Central memory CD8-positive, alpha-beta T cell (primary cell): Measurements from ENCODE around the gene CFAP65.

Experiments
- ATAC-seq: fragments of 150-1000 bp; cut with Tn5 transposase; replicated peaks from 2 replicates; pipeline ENCODE4 v1.10.0; 2022; ENCODE audit warnings: mild to moderate bottlenecking, moderate FRiP score, moderate number of reproducible peaks; ENCODE audit not compliant: poor library complexity, severe bottlenecking; ENCODE audit errors: extremely low read depth
- DNase-seq, 2 donors: peaks; one replicate each; pipeline ENCODE4 v3.0.0; 2021; ENCODE audit warnings: low spot score in 2 of 2
- H3K27ac Mint-ChIP-seq: one replicate; pipeline ENCODE4 v1.8.0; 2022; ENCODE audit warnings: low read depth, mild to moderate bottlenecking, moderate library complexity, mixed read lengths
- H3K27me3 Mint-ChIP-seq: one replicate; pipeline ENCODE4 v1.8.0; 2022; ENCODE audit warnings: mixed read lengths
- H3K36me3 Mint-ChIP-seq: one replicate; pipeline ENCODE4 v1.8.0; 2022; ENCODE audit warnings: mild to moderate bottlenecking, moderate library complexity, mixed read lengths; ENCODE audit not compliant: insufficient read depth
- H3K4me1 Mint-ChIP-seq: one replicate; pipeline ENCODE4 v1.8.0; 2022; ENCODE audit warnings: mixed read lengths
- H3K4me3 Mint-ChIP-seq: one replicate; pipeline ENCODE4 v1.8.0; 2022; ENCODE audit warnings: mild to moderate bottlenecking, moderate library complexity, mixed read lengths
- H3K9me3 Mint-ChIP-seq: one replicate; pipeline ENCODE4 v1.8.0; 2022; ENCODE audit warnings: mixed read lengths

CFAP65 gene, protein sequence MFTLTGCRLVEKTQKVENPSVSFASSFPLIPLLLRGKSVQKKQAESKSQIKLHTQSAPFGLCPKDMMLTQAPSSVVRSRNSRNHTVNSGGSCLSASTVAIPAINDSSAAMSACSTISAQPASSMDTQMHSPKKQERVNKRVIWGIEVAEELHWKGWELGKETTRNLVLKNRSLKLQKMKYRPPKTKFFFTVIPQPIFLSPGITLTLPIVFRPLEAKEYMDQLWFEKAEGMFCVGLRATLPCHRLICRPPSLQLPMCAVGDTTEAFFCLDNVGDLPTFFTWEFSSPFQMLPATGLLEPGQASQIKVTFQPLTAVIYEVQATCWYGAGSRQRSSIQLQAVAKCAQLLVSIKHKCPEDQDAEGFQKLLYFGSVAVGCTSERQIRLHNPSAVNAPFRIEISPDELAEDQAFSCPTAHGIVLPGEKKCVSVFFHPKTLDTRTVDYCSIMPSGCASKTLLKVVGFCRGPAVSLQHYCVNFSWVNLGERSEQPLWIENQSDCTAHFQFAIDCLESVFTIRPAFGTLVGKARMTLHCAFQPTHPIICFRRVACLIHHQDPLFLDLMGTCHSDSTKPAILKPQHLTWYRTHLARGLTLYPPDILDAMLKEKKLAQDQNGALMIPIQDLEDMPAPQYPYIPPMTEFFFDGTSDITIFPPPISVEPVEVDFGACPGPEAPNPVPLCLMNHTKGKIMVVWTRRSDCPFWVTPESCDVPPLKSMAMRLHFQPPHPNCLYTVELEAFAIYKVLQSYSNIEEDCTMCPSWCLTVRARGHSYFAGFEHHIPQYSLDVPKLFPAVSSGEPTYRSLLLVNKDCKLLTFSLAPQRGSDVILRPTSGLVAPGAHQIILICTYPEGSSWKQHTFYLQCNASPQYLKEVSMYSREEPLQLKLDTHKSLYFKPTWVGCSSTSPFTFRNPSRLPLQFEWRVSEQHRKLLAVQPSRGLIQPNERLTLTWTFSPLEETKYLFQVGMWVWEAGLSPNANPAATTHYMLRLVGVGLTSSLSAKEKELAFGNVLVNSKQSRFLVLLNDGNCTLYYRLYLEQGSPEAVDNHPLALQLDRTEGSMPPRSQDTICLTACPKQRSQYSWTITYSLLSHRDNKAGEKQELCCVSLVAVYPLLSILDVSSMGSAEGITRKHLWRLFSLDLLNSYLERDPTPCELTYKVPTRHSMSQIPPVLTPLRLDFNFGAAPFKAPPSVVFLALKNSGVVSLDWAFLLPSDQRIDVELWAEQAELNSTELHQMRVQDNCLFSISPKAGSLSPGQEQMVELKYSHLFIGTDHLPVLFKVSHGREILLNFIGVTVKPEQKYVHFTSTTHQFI (N-terminal part only)

GRCh38 chr2:219041252-219041651 is at the start of gene CFAP65:
CFAP65 (minus strand) TSS chr2:219041516; CDS start chr2:219039048, 2,468 bp downstream.
- Mint-ChIP-seq H3K4me3 (peak within 1 kb of the TSS; percentile 33), H3K4me1 (peaks cover 13% of the 10 kb centered on the region), H3K36me3 (peaks cover 2% of the 10 kb centered on the region), H3K9me3 (no peaks in the 10 kb centered on the region), H3K27me3 (peaks cover 100% of the 10 kb centered on the region), H3K27ac (no peak within 1 kb of the TSS)
- DNase-seq (no peak), ATAC-seq (no peak)

GRCh38 chr2:219090436-219091299 is 49.4 kb upstream of the CFAP65 start:
- Mint-ChIP-seq H3K36me3 (peaks cover 2% of the 10 kb centered on the region), H3K4me1 (peaks cover 11% of the 10 kb centered on the region), H3K4me3 (no peak overlapping the region), H3K27ac (no peak overlapping the region), H3K9me3 (no peaks in the 10 kb centered on the region), H3K27me3 (no peaks in the 10 kb centered on the region)
- DNase-seq (no peak), ATAC-seq (no peak)

DNA sequence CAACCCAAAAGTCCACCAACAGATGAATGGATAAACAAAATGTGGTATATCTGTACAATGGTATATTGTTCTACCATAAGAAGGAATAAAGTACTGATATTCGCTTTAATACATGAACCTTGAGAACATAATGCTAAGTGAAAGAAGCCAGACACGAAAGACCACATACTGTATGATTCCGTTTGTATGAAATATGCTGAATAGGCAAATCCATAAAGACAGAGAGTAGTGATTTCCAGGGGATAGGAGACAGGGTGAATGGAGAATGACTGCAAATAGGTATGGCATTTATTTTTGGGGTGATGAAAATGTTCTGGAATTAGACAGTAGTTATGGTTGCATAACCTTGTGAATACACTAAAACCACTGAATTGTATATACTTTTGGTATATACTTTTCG is 48.0 kb upstream of the CFAP65 start:
- Mint-ChIP-seq H3K4me3 (no peak overlapping the region), H3K36me3 (peaks cover 2% of the 10 kb centered on the region), H3K27ac (no peak overlapping the region), H3K4me1 (peaks cover 23% of the 10 kb centered on the region), H3K9me3 (no peaks in the 10 kb centered on the region), H3K27me3 (no peaks in the 10 kb centered on the region)
- no peak for ATAC-seq
- no peak for DNase-seq

DNA sequence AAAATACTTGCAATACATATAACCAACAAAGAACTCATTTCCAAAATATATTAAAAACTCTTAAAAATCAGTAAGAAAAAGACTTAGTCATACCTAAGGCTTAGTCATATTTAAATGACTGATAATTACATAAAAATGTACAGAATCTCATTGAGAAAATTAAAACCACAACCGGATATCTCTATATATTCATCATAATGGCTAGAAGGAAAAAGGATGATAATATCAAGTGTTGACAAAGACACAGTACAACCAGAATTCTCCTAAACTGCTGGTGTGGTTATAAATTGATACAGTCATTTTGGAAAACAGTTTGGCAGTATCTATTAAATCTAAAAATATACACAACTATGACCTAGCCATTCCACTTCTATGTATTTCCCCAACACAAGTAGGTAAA is 46.5 kb upstream of the CFAP65 start:
- DNase-seq, result no peak
- peaks cover 23% of the 10 kb centered on the region for H3K4me1 Mint-ChIP-seq
- no peak overlapping the region for H3K27ac Mint-ChIP-seq

DNA sequence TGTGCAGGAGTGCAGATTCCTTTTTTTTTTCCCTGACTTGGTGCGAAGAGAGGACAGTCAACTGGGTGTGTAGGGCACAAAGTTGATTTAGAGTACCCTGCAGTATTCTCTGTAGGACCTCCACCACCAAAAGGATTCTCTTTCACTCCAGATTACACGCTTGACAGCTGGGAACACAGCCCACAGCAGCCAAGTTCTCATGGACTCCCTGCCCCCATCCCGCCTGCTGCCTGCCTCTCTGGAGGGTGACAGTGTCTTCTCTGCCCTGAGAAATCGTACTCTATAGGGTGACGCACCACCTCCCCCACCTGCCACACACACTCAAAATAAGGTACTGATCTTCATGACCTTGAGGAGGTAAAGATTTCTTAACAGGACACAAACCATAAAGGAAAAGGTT is 46.0 kb upstream of the CFAP65 start:
- DNase-seq (no peak), ATAC-seq (no peak)
- peaks cover 2% of the 10 kb centered on the region for H3K36me3 Mint-ChIP-seq
- H3K4me3 Mint-ChIP-seq, result no peak overlapping the region
- H3K27me3 Mint-ChIP-seq, result no peaks in the 10 kb centered on the region
- no peak overlapping the region for H3K27ac Mint-ChIP-seq
- peaks cover 28% of the 10 kb centered on the region for H3K4me1 Mint-ChIP-seq
- H3K9me3 Mint-ChIP-seq, result no peaks in the 10 kb centered on the region

More for the DNA sequence above, 46.5 kb upstream of the CFAP65 start:
- Mint-ChIP-seq H3K4me3 (no peak overlapping the region), H3K27me3 (no peaks in the 10 kb centered on the region), H3K9me3 (no peaks in the 10 kb centered on the region), H3K36me3 (peaks cover 2% of the 10 kb centered on the region)
- ATAC-seq, result no peak

GRCh38 chr2:219086196-219086595 is 44.9 kb upstream of the CFAP65 start:
- peaks cover 2% of the 10 kb centered on the region for H3K36me3 Mint-ChIP-seq
- H3K4me1 Mint-ChIP-seq, result peaks cover 32% of the 10 kb centered on the region
- H3K9me3 Mint-ChIP-seq, result no peaks in the 10 kb centered on the region
- ATAC-seq (no peak), DNase-seq (no peak)
- no peaks in the 10 kb centered on the region for H3K27me3 Mint-ChIP-seq
- H3K4me3 Mint-ChIP-seq, result no peak overlapping the region
- no peak overlapping the region for H3K27ac Mint-ChIP-seq

- Mint-ChIP-seq H3K4me1 (peaks cover 32% of the 10 kb centered on the region), H3K36me3 (peaks cover 2% of the 10 kb centered on the region), H3K27me3 (no peaks in the 10 kb centered on the region), H3K9me3 (no peaks in the 10 kb centered on the region), H3K27ac (no peak overlapping the region), H3K4me3 (no peak overlapping the region)
- no peak for DNase-seq
- no peak for ATAC-seq
Observed at GRCh38 chr2:219084791-219085190, 43.5 kb upstream of the CFAP65 start.

DNA sequence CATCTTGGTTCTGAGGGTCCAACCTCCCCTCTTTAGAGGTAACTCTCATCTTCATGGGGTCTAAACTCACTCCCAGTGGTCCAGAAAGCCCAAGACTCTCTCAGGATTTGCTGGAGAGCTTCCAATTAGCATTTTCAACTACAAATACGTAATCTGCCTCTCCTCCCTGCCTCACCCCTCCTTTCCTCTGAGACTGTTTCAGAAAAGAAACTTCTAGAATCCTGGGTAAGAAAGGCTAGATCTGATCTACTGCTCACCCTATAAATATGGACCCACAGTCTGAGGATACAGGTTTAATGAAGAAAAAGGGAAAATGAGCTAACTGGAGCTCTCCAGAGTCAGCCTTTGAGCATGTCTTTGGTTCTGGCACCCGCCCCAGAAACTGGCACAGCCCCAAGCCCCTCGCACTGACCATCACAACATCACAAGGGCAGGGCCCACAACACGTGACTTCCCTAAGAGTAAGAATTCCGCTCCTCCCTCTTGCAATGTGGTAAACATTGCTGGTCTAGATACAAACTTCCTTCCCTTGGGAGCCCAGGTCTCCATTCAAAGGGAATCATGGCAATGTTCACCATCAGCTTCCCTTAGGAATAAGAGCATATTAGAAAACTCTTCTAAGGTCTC is 41.1 kb upstream of the CFAP65 start:
- DNase-seq (no peak), ATAC-seq (no peak)
- H3K27me3 Mint-ChIP-seq, result no peaks in the 10 kb centered on the region
- H3K27ac Mint-ChIP-seq, result no peak overlapping the region
- H3K4me1 Mint-ChIP-seq, result peaks cover 32% of the 10 kb centered on the region
- peaks cover 2% of the 10 kb centered on the region for H3K36me3 Mint-ChIP-seq
- H3K4me3 Mint-ChIP-seq, result no peak overlapping the region
- H3K9me3 Mint-ChIP-seq, result no peaks in the 10 kb centered on the region

- peaks cover 1% of the 10 kb centered on the region for H3K36me3 Mint-ChIP-seq
- no peak overlapping the region for H3K4me3 Mint-ChIP-seq
- peaks cover 28% of the 10 kb centered on the region for H3K4me1 Mint-ChIP-seq
- no peaks in the 10 kb centered on the region for H3K27me3 Mint-ChIP-seq
- no peaks in the 10 kb centered on the region for H3K9me3 Mint-ChIP-seq
- DNase-seq (no peak), ATAC-seq (no peak)
- H3K27ac Mint-ChIP-seq, result no peak overlapping the region
Observed at GRCh38 chr2:219081701-219082331, 40.5 kb upstream of the CFAP65 start.

DNA sequence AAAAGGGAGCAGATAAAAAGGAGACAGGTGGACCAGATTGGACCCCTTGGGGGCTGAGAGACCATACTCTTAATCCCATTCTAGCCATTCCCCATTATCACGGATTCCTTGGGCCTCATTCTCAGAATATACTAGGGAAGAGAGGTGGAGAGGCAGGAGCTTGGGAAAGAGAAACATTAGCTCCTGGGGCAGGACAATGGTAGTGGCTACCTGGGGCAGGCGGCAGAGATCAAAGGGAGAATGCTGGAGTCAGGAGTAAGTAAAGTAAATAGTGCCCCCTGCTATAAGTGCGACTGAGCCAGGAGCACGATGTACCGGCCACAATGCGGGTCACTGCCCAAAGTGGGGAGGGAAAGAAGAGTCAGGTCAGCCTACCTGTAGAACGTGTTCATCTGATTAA is 39.8 kb upstream of the CFAP65 start:
- Mint-ChIP-seq H3K36me3 (peaks cover 3% of the 10 kb centered on the region), H3K9me3 (no peaks in the 10 kb centered on the region), H3K27me3 (no peaks in the 10 kb centered on the region), H3K4me1 (peaks cover 21% of the 10 kb centered on the region), H3K27ac (no peak overlapping the region), H3K4me3 (no peak overlapping the region)
- ATAC-seq (no peak), DNase-seq (no peak)

GRCh38 chr2:219079417-219079816 is 38.1 kb upstream of the CFAP65 start:
- H3K9me3 Mint-ChIP-seq, result no peaks in the 10 kb centered on the region
- no peak overlapping the region for H3K27ac Mint-ChIP-seq
- H3K27me3 Mint-ChIP-seq, result no peaks in the 10 kb centered on the region
- peaks cover 9% of the 10 kb centered on the region for H3K4me1 Mint-ChIP-seq
- H3K4me3 Mint-ChIP-seq, result no peak overlapping the region
- H3K36me3 Mint-ChIP-seq, result peaks cover 5% of the 10 kb centered on the region
- DNase-seq (no peak), ATAC-seq (no peak)
